ENCODE data around the gene POLN. TPM values are rescaled to one million over a fixed set of nuclear protein-coding genes. Genes with fewer than 3 reads are reported as not detected.

POLN gene
- total RNA-seq, 2 donors from 2014 or later, result 3.8 to 15.2 TPM

- intact Hi-C loops (cut with DNase I), result no loop called here
- TF ChIP-seq POLR2A (IDR thresholded peaks at IDR 0.05), result no peak
- TF ChIP-seq POLR2AphosphoS5 (IDR thresholded peaks at IDR 0.05), result no peak
- no peak for TF ChIP-seq CTCF (IDR thresholded peaks at IDR 0.05)
- no peak for DNase-seq (ENCODE audit: low spot score)
- H3K27ac ChIP-seq, result no peak overlapping the region
- H3K9me3 ChIP-seq, result no peaks in the 10 kb centered on the region
- H3K36me3 ChIP-seq, result no peaks in the 10 kb centered on the region
- no peak overlapping the region for H3K4me3 ChIP-seq
- H3K4me1 ChIP-seq (replicated peaks), result no peaks in the 10 kb centered on the region
- H3K27me3 ChIP-seq (replicated peaks; ENCODE audit: insufficient read depth), result no peaks in the 10 kb centered on the region
- WGBS, result 75% methylated on average over 18 of the region's 20 CpGs
Observed at GRCh38 chr4:2073808-2074481, 168.0 kb downstream of the POLN start.

- TF ChIP-seq POLR2A (IDR thresholded peaks at IDR 0.05) (no peak), CTCF (IDR thresholded peaks at IDR 0.05) (no peak), POLR2AphosphoS5 (IDR thresholded peaks at IDR 0.05) (no peak)
- DNase-seq (ENCODE audit: low spot score), result no peak
Observed at GRCh38 chr4:2072971-2073807, 168.7 kb downstream of the POLN start.

GRCh38 chr4:2071912-2072867 lies 169.7 kb downstream of the POLN start:
- H3K27me3 ChIP-seq (replicated peaks; ENCODE audit: insufficient read depth), result no peaks in the 10 kb centered on the region
- no peaks in the 10 kb centered on the region for H3K4me1 ChIP-seq (replicated peaks)
- WGBS, result 70% methylated on average over 25 of the region's 28 CpGs
- no peak overlapping the region for H3K27ac ChIP-seq
- H3K9me3 ChIP-seq, result no peaks in the 10 kb centered on the region
- TF ChIP-seq POLR2A (IDR thresholded peaks at IDR 0.05), result no peak
- no peak for TF ChIP-seq POLR2AphosphoS5 (IDR thresholded peaks at IDR 0.05)
- TF ChIP-seq CTCF (IDR thresholded peaks at IDR 0.05), result no peak
- intact Hi-C loops (cut with DNase I), result no loop called here
- no peak for DNase-seq (ENCODE audit: low spot score)
- no peak overlapping the region for H3K4me3 ChIP-seq
- no peaks in the 10 kb centered on the region for H3K36me3 ChIP-seq

More at GRCh38 chr4:2072971-2073807, 168.7 kb downstream of the POLN start:
- no peak overlapping the region for H3K4me3 ChIP-seq
- no peaks in the 10 kb centered on the region for H3K27me3 ChIP-seq (replicated peaks; ENCODE audit: insufficient read depth)
- no peaks in the 10 kb centered on the region for H3K36me3 ChIP-seq
- 96% methylated on average over 19 of the region's 20 CpGs for WGBS
- intact Hi-C loops (cut with DNase I), result no loop called here
- H3K27ac ChIP-seq, result no peak overlapping the region
- H3K4me1 ChIP-seq (replicated peaks), result no peaks in the 10 kb centered on the region
- no peaks in the 10 kb centered on the region for H3K9me3 ChIP-seq

GRCh38 chr4:2071252-2071911 lies 170.5 kb downstream of the POLN start:
- WGBS, result 76% methylated on average over 14 of the region's 16 CpGs
- intact Hi-C loops (cut with DNase I), result no loop called here
- no peak overlapping the region for H3K4me3 ChIP-seq

More at GRCh38 chr4:2071252-2071911, 170.5 kb downstream of the POLN start:
- Histone ChIP-seq H3K4me1 (replicated peaks) (no peaks in the 10 kb centered on the region), H3K9me3 (no peaks in the 10 kb centered on the region), H3K36me3 (no peaks in the 10 kb centered on the region), H3K27me3 (replicated peaks; ENCODE audit: insufficient read depth) (no peaks in the 10 kb centered on the region), H3K27ac (no peak overlapping the region)
- no peak for TF ChIP-seq CTCF (IDR thresholded peaks at IDR 0.05)
- no peak for TF ChIP-seq POLR2A (IDR thresholded peaks at IDR 0.05)
- TF ChIP-seq POLR2AphosphoS5 (IDR thresholded peaks at IDR 0.05), result no peak
- DNase-seq (ENCODE audit: low spot score), result no peak
